Epithelial cell of proximal tubule (primary cell): ENCODE data around the gene GSAP. TPM values are rescaled to one million over a fixed set of nuclear protein-coding genes. Genes with fewer than 3 reads are reported as not detected.

Experiments used
- DNase-seq: peaks from one replicate; pipeline ENCODE4 v3.0.0-alpha.2; 2011; ENCODE audit warnings: low read depth
- H3K4me3 ChIP-seq: 2 replicates; pipeline ENCODE4 v1.5.1; 2011; ENCODE audit warnings: low read depth, mild to moderate bottlenecking, low read length
- CTCF ChIP-seq: conservative IDR thresholded peaks from 2 replicates; pipeline ENCODE4 v1.5.1; 2012; ENCODE audit warnings: low read depth, mild to moderate bottlenecking, low read length
- total RNA-seq: library from RNA; depleted of rRNA; stranded (reverse); fragments of >200 nt; gene quantifications from 2 replicates; pipeline ENCODE4 v1.2.3, GENCODE V29; 2015

The GSAP gene
- total RNA-seq, 1 donor from 2014 or later = 1.2 TPM

GRCh38 chr7:77331938-77332695, 84.0 kb downstream of the GSAP start:
- no peak overlapping the region for H3K4me3 ChIP-seq
- DNase-seq = no peak

GRCh38 chr7:77330169-77330882, 85.8 kb downstream of the GSAP start:
- no peak overlapping the region for H3K4me3 ChIP-seq
- TF ChIP-seq CTCF = no peak
- DNase-seq = no peak

More at GRCh38 chr7:77331938-77332695, 84.0 kb downstream of the GSAP start:
- peak; percentile 76 for TF ChIP-seq CTCF

- DNase-seq = no peak
- no peak overlapping the region for H3K4me3 ChIP-seq
- TF ChIP-seq CTCF = no peak
Observed at GRCh38 chr7:77329466-77330168, 86.5 kb downstream of the GSAP start.

GRCh38 chr7:77328669-77329068, 87.5 kb downstream of the GSAP start:
- no peak for DNase-seq
- no peak overlapping the region for H3K4me3 ChIP-seq
- no peak for TF ChIP-seq CTCF

GRCh38 chr7:77327932-77328628, 88.1 kb downstream of the GSAP start:
- TF ChIP-seq CTCF = no peak
- no peak overlapping the region for H3K4me3 ChIP-seq
- no peak for DNase-seq

GRCh38 chr7:77327067-77327931, 88.8 kb downstream of the GSAP start:
- TF ChIP-seq CTCF = no peak
- no peak overlapping the region for H3K4me3 ChIP-seq
- DNase-seq = no peak
